Measurements from ENCODE around the gene MAD2L1BP.
"Not testable (repeated sequence)": the region's sequence is repeated elsewhere in the genome, so short reads cannot be mapped to it uniquely, and the experiment has no call there.

MAD2L1BP gene

DNA sequence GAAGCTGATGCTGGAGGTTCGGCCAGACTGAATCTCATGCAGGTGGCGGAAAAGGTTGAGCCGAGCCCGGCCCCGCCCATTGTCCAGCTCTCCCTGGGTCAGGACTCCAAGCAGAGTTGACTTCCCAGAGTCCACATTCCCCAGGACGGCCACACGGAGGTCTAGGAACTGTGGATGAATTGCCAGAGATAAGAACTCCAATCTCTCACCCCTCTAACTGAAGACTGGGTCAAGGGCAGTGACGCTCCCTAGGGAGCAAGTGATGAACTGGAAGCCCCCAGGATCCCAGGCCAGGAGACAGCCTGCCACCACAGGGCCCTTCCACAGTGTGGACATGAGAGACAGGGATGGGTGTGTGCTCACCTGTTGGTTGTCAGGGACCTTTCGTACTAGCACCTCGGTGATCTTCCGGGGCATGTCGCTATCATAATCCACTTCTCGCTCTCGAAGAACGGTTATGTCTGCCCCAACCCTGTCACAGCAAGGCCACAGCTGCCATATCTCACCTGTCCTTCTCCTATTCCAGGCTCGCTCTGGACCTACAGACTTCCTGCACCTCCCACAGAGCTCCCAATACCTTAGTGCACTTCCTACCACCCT, 10.1 kb upstream of the MAD2L1BP start:
- in situ Hi-C loops (cut with HindIII; ENCODE audit: low sequenced_read_pairs), result no loop called here

DNA sequence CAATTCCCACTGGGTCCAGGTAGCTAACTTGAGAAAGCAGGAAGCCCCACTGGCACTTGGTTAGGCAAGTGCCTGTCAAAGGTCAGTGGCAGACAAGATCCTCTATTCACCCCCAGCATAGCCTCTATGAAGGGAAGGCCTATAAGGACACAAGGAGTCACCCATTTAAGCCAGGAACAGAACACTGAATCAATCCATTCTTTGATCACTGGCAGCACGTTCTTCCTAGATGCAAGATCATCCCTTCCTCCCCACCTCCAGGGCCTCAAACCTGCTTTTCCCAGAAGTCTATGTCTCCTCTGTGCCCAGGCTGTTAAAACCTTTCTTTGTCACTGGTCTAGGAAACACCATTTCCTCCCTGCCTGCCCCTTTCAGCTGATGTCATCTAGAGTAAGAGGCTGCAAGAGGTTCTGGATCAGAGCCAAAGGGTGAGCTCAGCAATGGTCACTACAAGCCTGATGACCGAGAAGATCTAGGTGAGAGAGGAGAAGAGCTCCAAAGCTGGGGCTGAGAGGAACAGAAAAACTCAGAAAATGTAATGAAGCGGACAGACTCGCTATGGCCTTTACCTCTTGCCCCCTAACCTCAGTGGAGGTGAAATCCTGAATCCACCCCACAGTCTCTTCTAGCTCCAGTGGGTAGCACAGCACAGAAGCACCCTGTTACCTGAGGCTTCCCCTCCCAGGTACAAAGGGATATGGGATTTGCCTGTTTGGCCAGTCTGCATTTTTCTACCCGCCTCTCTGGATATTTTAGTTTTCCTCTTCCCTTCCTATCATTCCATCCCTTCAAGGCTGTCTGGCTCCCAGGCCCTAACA, 8.4 kb upstream of the MAD2L1BP start:
- in situ Hi-C loops (cut with HindIII; ENCODE audit: low sequenced_read_pairs), result no loop called here

DNA sequence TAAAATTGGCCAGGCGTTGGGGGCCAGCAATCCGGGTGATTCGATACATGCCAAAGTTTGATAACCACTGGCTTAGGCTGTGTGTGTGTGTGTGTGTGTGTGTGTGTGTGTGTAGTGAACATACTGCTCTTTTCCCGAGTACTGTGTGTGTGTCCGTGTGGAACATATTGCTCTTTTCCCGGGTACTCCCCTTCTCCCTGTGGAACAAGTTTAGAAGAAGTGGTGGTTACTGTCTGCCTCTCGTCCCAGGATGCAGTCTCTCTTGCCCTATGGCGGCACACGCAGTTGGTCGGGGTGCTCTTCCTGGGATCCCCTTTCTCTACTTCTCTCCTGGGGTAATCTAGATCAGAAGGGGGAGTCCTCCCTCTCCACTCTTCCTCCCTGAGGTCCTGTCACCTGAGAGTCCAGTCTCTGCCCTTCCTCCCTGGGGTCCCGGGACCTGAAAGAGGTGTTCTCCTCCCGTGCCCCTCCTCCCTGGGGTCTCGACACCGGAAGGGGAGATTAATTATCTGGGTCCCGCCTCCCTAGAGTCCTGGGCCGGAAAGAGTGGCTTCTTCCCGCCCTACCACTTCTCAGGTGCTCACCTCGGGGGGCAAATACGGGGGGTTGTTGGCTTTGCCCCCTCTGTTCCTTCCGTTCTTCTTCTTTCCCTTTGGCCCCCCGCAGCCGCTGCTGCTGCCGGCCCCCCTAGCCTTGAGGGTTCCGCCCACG, 7.1 kb upstream of the MAD2L1BP start:
- in situ Hi-C loops (cut with HindIII; ENCODE audit: low sequenced_read_pairs), result no loop called here

DNA sequence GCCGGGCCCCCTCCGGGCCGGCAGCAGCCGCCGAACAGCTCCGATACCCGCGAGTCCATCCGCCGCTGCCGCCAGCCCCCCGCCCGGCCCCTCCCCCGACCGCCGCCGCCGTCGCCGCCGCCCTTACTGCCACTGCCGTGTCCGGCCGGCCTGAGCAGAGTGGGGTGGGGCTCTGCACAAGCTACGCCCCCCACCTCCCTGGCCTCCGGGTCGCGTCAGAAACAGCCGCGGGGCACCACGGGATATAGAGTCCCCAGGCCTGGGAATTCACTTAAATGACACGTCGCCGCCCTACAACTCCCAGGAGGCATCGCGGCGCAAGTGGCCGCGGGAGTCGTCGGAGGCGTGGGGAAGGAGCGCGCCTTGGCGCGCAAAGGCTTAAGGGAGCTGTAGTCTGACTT, 6.5 kb upstream of the MAD2L1BP start, which contains the start of gene GTPBP2:
Gene GTPBP2, minus strand, starts transcription at position 161 of the 401 bp plus-strand sequence. Its CDS starts 102 bp downstream, at position 59.
- in situ Hi-C loops (cut with HindIII; ENCODE audit: low sequenced_read_pairs), result no loop called here

DNA sequence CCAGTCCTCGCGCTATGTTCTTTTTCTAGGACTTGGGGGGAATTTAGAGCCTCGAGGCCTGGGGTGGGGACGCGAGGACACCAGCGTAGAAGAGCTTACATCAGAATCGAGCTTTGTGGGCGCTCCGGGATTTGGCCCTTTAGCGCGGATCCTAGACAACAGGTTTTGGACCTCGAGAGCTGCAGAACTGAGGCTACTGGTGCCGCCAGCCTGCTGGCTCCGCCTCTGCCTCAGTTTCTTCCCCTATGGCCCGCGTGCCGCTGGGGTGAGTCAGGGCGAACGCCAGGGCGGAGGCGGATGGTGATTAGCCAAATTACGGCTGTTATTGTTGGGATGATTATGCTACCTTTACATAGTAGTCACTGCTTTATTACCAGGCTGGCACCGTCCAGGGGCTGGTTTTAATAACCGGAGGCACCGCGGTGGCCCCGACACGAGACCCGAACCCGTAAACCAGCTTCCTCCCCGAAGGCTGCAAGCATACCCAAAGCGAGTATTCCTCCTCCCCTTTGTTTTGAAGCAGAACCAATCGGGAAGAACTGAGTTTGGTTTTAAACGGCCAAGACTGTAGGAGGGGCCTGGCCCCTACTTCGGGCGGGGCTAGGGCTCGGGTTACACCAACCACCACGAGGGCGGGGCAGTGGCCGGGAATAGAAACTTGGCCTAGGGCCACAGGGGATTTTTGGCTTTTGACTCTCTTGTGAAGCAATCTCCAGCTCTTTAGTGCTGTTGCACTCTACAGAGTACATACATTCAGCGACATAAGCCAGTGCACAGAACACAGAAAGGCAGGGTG, 5.9 kb upstream of the MAD2L1BP start:
- in situ Hi-C loops (cut with HindIII; ENCODE audit: low sequenced_read_pairs), result no loop called here

DNA sequence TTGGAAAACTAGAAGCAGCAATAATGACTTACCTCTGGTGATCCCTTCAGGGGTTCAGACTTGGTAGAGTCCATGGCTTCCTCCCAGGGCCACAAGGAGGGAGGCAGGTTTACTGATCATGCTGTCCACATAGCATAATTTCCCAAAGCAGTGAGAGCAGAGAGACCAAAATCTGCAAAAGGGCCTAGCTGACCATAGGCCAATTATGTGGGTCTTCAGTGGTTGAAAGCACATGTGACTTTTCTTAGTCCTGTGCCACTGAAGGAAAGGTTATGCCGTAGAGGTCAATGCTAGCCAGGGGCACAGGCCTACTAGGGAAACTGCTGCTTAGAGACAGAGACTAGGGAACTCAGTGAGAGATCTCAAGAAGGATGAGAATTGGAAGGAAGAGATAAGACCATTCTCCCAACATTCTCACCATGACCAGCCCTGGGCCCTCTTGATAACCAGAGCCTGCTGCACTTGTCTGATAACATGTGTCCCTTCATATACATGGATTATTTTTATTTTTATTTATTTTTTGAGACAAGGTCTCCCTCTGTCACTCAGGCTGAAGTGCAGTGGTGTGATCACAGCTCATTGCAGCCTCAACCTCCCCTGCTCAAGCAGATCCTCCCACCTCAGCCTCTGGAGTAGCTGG, 4.5 kb upstream of the MAD2L1BP start:
- in situ Hi-C loops (cut with HindIII; ENCODE audit: low sequenced_read_pairs), result no loop called here

DNA sequence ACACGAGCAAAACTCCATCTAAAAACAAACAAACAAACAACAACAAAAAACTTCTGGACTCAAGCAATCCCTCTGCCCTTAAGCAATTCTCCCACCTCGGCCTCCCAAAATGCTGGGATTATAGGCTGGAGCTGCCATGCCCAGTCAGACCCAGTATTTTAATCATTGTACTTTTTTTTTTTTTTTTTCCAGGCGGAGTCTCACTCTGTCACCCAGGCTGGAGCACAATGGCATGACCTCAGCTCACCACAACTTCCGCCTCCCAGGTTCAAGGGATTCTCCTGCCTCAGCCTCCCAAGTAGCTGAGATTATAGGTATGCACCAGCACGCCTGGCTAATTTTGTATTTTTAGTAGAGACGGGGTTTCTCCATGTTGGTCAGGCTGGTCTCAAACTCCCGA, 2.6 kb upstream of the MAD2L1BP start:
- in situ Hi-C loops (cut with HindIII; ENCODE audit: low sequenced_read_pairs), result not testable (repeated sequence)

DNA sequence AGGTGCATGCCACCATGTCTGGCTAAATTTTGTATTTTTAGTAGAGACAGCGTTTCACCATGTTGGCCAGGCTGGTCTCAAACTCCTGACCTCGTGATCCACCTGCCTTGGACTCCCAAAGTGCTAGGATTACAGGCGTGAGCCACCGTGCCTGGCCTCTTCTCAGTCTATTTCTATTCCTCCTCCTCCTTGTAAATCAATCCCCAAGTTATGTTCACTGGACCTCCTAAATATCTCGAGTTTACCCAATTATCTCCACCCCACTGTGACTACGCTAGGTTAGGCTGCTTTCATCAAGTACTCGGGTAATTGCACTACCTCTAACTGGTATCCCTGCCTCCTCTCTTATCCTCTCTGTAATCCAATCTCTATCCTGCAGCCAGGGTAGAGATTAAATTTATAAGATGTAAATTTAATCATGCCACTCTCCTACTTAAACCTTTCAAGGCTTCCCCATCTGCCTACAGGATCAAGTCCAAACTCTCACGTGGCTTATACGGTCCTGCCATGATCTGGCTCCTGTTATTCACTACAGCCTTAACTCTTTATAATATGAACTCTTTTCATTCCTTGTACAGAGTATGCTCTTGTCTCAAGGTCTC, 837 bp upstream of the MAD2L1BP start:
- in situ Hi-C loops (cut with HindIII; ENCODE audit: low sequenced_read_pairs), result no loop called here

DNA sequence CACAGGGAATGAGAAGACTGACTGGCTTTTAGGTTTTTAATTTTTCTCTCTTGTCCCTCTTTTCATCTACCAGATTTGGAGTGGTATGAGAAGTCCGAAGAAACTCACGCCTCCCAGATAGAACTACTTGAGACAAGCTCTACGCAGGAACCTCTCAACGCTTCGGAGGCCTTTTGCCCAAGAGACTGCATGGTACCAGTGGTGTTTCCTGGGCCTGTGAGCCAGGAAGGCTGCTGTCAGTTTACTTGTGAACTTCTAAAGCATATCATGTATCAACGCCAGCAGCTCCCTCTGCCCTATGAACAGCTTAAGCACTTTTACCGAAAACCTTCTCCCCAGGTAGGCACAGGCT, 644 bp downstream of the MAD2L1BP start:
- in situ Hi-C loops (cut with HindIII; ENCODE audit: low sequenced_read_pairs), result no loop called here

DNA sequence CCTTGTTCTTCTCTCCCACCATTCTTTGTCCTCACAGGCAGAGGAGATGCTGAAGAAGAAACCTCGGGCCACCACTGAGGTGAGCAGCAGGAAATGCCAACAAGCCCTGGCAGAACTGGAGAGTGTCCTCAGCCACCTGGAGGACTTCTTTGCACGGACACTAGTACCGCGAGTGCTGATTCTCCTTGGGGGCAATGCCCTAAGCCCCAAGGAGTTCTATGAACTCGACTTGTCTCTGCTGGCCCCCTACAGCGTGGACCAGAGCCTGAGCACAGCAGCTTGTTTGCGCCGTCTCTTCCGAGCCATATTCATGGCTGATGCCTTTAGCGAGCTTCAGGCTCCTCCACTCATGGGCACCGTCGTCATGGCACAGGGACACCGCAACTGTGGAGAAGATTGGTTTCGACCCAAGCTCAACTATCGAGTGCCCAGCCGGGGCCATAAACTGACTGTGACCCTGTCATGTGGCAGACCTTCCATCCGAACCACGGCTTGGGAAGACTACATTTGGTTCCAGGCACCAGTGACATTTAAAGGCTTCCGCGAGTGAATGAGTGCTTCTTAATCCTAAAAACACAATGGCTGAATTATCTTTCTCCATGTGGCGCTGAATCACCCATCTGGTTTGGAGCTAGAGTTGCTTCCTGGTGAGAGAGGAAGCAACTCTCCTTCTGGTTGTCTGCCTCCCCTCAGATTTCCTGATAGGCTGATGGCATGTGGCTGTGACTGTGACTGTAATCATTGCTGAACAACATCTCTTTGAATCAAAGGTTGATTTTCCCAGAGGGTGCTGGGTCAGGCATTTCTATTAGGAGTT, 4.6 kb downstream of the MAD2L1BP start:
- in situ Hi-C loops (cut with HindIII; ENCODE audit: low sequenced_read_pairs), result no loop called here

DNA sequence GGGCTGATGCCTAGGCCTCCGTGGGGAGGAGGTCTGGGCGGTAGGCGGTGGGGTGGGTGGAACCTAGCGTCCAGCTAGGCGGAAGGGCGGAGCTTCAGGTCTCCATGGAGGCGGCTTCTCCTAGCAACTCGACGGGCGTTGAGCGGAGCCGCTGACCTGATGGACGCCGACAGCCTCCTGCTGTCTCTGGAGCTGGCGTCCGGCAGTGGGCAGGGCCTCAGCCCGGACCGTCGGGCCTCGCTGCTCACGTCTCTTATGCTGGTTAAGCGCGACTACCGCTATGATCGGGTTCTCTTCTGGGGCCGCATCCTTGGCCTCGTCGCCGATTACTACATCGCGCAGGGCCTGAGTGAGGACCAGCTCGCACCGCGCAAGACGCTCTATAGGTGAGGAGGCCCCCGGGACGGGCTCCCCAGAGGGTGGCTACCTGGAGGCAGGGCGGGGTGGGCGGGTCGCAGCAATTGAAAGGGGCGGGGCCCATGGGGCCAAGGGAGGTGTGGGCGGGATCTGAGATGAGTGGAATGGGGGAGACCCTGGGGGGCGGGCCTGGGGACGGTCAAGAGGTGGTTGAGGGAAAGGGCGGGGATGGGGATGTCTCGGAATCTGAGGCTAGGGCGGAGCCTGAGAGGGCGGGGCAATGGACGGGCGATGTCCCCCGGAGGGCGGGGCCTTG, 9.4 kb downstream of the MAD2L1BP start, which contains the start of gene RSPH9:
Gene RSPH9, plus strand, starts transcription at position 97 of the 673 bp plus-strand sequence. Its CDS starts 63 bp downstream, at position 160.
- in situ Hi-C loops (cut with HindIII; ENCODE audit: low sequenced_read_pairs), result no loop called here

DNA sequence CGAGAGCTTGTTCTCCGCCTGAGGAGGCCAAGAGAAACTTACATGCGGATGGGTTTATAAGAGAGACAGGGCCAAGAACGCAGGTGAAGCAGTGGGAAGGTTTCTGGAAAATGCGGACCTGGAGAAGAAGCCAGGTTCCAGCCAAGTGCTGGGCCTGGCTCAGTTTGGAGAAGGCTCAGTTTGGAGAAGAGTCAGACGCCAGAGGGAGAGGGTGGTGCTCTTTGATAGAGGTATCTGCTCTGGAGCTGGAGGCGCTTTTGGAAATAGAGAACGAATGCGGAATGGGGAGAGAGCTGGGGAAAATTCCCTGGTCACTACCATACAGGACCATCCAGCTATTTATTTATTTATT, 9.9 kb downstream of the MAD2L1BP start:
- in situ Hi-C loops (cut with HindIII; ENCODE audit: low sequenced_read_pairs), result no loop called here

DNA sequence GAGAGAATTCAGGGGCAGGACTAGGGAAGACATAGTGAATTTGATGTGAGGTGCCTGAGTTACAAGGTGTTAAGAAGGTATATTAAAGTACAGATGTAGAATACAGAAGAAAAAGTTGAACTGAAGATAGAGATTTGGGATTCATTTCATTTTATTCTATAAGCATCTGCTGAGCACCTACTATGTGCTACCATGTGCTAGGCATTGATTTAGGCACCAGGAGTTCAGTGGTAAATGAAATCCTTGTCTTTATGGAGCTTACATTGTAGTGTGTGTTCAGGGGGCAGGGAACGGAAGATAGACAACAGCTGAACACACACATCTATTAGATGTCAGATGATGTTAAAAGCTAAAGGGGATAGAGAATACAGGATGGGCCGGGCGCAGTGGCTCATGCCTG, 12.0 kb downstream of the MAD2L1BP start:
- in situ Hi-C loops (cut with HindIII; ENCODE audit: low sequenced_read_pairs), result no loop called here

DNA sequence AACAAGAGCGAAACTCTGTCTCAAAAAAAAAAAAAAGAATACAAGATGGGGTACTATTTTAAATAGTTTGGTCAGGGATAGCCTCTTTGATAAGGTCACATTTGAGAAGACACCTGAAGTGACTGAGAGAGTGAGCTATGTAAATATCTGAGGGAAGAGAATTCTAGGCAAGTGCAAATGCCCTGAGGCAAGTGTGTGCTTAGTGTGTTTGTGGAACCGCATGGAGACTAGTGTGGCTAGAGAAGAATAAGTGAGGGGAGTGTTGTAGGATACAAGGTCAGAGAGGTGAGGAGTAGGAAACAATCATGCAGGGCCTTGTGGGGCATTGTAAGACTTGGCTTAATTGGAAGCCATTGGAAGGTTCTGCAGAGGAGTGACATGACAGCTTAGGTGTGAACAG, 12.6 kb downstream of the MAD2L1BP start:
- in situ Hi-C loops (cut with HindIII; ENCODE audit: low sequenced_read_pairs), result no loop called here

DNA sequence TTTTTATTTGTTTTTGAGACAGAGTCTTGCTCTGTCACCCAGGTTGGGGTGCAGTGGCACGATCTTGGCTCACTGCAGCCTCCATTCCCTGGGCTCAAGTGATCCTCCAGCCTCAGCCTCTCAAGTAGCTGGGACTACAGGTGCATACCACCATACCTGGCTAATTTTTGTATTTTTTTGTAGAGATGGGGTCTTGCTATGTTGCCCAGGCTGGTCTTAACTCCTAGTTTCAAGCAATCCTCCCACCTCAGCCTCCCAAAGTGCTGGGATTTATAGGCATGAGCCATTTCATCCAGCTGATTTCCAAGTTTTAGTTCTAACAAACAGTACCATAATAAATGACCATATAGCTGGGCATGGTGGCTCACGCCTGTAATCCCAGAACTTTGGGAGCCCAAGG, 17.2 kb downstream of the MAD2L1BP start:
- in situ Hi-C loops (cut with HindIII; ENCODE audit: low sequenced_read_pairs), result loop anchor here (5.0 kb wide), 3 partner anchors 34 to 439 kb away; partner anchors contain the start of gene MRPS18A

DNA sequence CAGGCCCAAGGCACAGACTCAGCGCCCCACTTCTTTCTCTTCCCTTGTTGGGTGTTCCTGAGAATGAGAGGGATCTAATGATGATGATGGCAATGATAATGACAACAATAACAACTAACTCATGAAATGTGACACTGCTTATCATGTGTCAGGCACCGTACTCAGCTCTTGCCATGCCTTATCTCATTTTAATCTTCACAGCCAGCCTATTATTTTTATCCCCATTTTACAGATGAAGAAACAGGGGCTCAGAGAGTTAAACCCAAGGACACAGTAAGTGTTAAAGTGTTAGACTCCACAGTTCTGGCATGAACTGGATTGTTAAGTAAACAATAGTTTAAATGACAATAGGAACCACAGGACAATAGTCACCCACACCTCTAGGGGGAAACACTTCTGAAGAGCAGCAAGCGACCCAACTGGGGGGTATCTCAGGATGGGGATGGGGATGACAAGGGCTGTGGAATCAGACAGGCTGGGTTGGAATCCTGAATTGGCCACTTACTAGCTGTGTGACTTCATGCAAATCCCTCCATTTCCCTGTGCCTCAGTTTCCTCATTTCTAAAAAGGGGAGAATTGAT, 21.7 kb downstream of the MAD2L1BP start:
- in situ Hi-C loops (cut with HindIII; ENCODE audit: low sequenced_read_pairs), result no loop called here

DNA sequence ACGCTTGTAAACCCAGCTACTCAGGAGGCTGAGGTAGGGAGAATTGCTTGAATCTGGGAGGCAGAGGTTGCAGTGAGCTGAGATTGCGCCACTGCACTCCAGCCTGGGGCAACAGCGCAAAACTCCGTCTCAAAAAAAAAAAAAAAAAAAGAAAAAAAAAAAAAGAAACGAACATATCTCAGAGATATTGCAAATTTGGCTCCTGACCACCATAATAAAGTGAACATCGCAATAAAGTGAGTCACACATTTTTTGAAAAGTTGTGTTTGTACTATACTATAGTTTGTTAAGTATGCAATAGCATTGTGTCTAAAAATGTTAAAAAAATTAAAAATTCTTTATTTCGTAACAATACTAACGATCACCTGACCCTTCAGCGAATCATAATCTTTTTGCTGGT, 22.5 kb downstream of the MAD2L1BP start:
- in situ Hi-C loops (cut with HindIII; ENCODE audit: low sequenced_read_pairs), result no loop called here

DNA sequence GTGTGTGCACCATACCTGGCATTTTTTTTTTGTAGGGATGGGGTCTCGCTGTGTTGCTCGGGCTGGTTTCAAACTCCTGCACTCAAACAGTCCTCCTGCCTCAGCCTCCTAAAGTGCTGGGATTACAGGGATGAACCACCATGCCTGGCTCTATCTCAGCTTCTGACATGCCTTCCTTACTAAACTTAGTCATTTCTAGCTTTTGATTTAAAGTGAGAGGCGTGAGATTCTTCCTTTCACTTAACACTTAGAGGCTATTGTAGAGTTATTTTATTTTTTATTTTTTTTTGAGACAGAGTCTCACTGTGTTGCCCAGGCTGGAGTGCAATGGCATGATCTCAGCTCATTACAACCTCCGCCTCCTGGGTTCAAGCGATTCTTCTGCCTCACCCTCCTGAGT, 27.3 kb downstream of the MAD2L1BP start:
- in situ Hi-C loops (cut with HindIII; ENCODE audit: low sequenced_read_pairs), result not testable (repeated sequence)

All from endothelial cell of hepatic sinusoid (primary cell).